Measurements from ENCODE around the gene SLC22A1. TPM values are rescaled to one million over a fixed set of nuclear protein-coding genes. Genes with fewer than 3 reads are reported as not detected.

The SLC22A1 gene
- total RNA-seq, 1 experiment from 2014 or later: 0.86 TPM

- intact Hi-C loops (cut with micrococcal nuclease): no loop called here
- no peaks in the 10 kb centered on the region for H3K9me2 ChIP-seq (ENCODE audit: insufficient read depth)
- no peak overlapping the region for H3K4me2 ChIP-seq (ENCODE audit: low read length)
- ChIA-PET RAD21 (ENCODE audit: low non-redundant PET in 1 of 2, low total read pairs in 2 of 2, uncharacterized antibody in 2 of 2, unreplicated experiment in 2 of 2) (no interaction called here), CTCF (no interaction called here), POLR2A (no interaction called here)
- H3K4me1 ChIP-seq (ENCODE audit: control insufficient read depth in 1 of 2, insufficient read depth in 2 of 2, low read length in 2 of 2): no peaks in the 10 kb centered on the region
- ATAC-seq (no peak), DNase-seq (ENCODE audit: low read depth, low spot score) (no peak)
- H3K4me3 ChIP-seq (replicated peaks in 1 of 2; ENCODE audit: low read depth in 1 of 2, low read length in 2 of 2): no peak overlapping the region
- no TSS peak for BruUV-seq (replicated peaks)
- H3K27me3 ChIP-seq (ENCODE audit: insufficient read depth, low read length): no peaks in the 10 kb centered on the region
- H3K9ac ChIP-seq (ENCODE audit: low read length): no peak overlapping the region
- no peak overlapping the region for H3K27ac ChIP-seq (ENCODE audit: low read depth, low read length)
- TF ChIP-seq POLR2AphosphoS5 (IDR thresholded peaks at IDR 0.05; ENCODE audit: low read depth, low read length) (no peak), ELF1 (IDR thresholded peaks at IDR 0.05; ENCODE audit: borderline replicate concordance, low read depth) (no peak), SRF (IDR thresholded peaks at IDR 0.05; ENCODE audit: low read depth) (no peak), EZH2 (IDR thresholded peaks at IDR 0.05) (no peak), ZBTB33 (IDR thresholded peaks at IDR 0.05; ENCODE audit: extremely low read depth, insufficient replicate concordance, low read length) (no peak), SIN3A (IDR thresholded peaks at IDR 0.05; ENCODE audit: low read depth) (no peak), YY1 (IDR thresholded peaks at IDR 0.05; ENCODE audit: extremely low read depth, insufficient replicate concordance, low read depth, low read length) (no peak), ZNF274 (IDR thresholded peaks at IDR 0.05; ENCODE audit: low read depth, low read length) (no peak), MAX (IDR thresholded peaks at IDR 0.05) (no peak), FOSL1 (IDR thresholded peaks at IDR 0.05; ENCODE audit: low read depth) (no peak), JUND (IDR thresholded peaks at IDR 0.05) (no peak), RAD21 (IDR thresholded peaks at IDR 0.05; ENCODE audit: low read depth) (no peak), POLR2A (IDR thresholded peaks at IDR 0.05; ENCODE audit: borderline replicate concordance, extremely low read depth, insufficient read depth, insufficient read length) (no peak), EZH2phosphoT487 (IDR thresholded peaks at IDR 0.05; ENCODE audit: borderline replicate concordance) (no peak), CEBPB (IDR thresholded peaks at IDR 0.05; ENCODE audit: low read depth) (no peak), CBX3 (IDR thresholded peaks at IDR 0.05; ENCODE audit: low read depth) (no peak), ATF3 (IDR thresholded peaks at IDR 0.05) (no peak), EGR1 (IDR thresholded peaks at IDR 0.05; ENCODE audit: low read depth) (no peak), REST (IDR thresholded peaks at IDR 0.05; ENCODE audit: low read depth) (no peak), CTCF (IDR thresholded peaks at IDR 0.05 in 2 of 3, conservative IDR thresholded peaks at IDR 0.05 in 1 of 3; ENCODE audit: borderline replicate concordance in 1 of 3, insufficient read depth in 1 of 3, low read depth in 2 of 3, low read length in 2 of 3) (no peak)
- peaks cover 0 to 8% of the 10 kb centered on the region in 2 experiments; a peak in 2 of 4 replicates for H3K36me3 ChIP-seq (ENCODE audit: control insufficient read depth in 1 of 2, insufficient read depth in 2 of 2, low read length in 2 of 2)
- no peaks in the 10 kb centered on the region for H4K20me1 ChIP-seq (ENCODE audit: insufficient read depth)
- H3K79me2 ChIP-seq (ENCODE audit: insufficient read depth, low read length): no peaks in the 10 kb centered on the region
- H3K9me3 ChIP-seq (ENCODE audit: control insufficient read depth in 1 of 2, insufficient read depth in 1 of 2, low read depth in 1 of 2, low read length in 2 of 2): no peaks in the 10 kb centered on the region
- H2AFZ ChIP-seq (ENCODE audit: low read depth, low read length, poor library complexity, severe bottlenecking): no peak overlapping the region
Observed at GRCh38 chr6:160079686-160080043, 42.0 kb upstream of the SLC22A1 start.
